ENCODE data around the gene GCC2. TPM values are rescaled to one million over a fixed set of nuclear protein-coding genes. Genes with fewer than 3 reads are reported as not detected.

The GCC2 gene
- total RNA-seq, 1 donor from 2014 or later = 64.9 TPM

GRCh38 chr2:108413711-108414095, 35.3 kb upstream of the GCC2 start:
- Mint-ChIP-seq H3K27me3 (ENCODE audit: unreplicated experiment) (no peaks in the 10 kb centered on the region), H3K4me1 (ENCODE audit: unreplicated experiment) (no peaks in the 10 kb centered on the region), H3K36me3 (ENCODE audit: low read depth, unreplicated experiment) (peaks cover 7% of the 10 kb centered on the region), H3K27ac (ENCODE audit: unreplicated experiment) (no peak overlapping the region), H3K9me3 (ENCODE audit: unreplicated experiment) (no peaks in the 10 kb centered on the region), H3K4me3 (ENCODE audit: unreplicated experiment) (no peak overlapping the region)
- DNase-seq (ENCODE audit: low spot score) = no peak
- TF ChIP-seq CTCF (IDR thresholded peaks at IDR 0.05; ENCODE audit: unreplicated experiment) = no peak

DNA sequence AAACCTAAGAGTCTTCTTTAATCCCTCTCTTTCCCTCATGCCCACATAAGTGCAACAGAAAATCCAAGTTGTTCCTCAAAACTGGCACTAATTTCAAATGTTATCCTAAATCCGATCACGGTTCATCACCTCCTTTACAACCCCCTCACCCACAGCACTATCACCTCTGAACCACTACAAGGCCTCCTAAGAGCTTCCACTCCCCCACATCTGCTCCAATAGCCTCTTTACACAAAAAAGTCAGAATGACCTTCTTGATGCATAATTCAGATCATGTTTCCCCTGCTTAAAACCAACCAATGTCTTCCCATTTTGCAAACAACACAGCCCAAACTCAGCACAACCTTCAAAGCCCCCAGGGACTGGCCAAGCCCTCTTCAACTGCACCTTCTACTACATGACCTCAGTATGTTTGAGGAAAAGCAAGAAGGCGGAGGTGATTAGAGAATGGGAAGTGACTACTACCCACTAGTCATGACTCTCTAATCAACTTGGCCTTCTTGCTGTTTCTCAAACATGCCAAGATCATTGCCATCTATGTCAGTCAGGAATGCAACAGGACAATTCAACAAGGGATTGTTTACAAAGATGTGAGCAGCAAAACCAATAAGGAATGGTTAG, 34.6 kb upstream of the GCC2 start:
- DNase-seq (ENCODE audit: low spot score) = no peak
- TF ChIP-seq CTCF (IDR thresholded peaks at IDR 0.05; ENCODE audit: unreplicated experiment) = no peak
- H3K4me3 Mint-ChIP-seq (ENCODE audit: unreplicated experiment) = no peak overlapping the region
- H3K4me1 Mint-ChIP-seq (ENCODE audit: unreplicated experiment) = no peaks in the 10 kb centered on the region
- peaks cover under 1% of the 10 kb centered on the region for H3K36me3 Mint-ChIP-seq (ENCODE audit: low read depth, unreplicated experiment)
- no peak overlapping the region for H3K27ac Mint-ChIP-seq (ENCODE audit: unreplicated experiment)
- H3K9me3 Mint-ChIP-seq (ENCODE audit: unreplicated experiment) = no peaks in the 10 kb centered on the region
- no peaks in the 10 kb centered on the region for H3K27me3 Mint-ChIP-seq (ENCODE audit: unreplicated experiment)

- Mint-ChIP-seq H3K4me3 (ENCODE audit: unreplicated experiment) (no peak overlapping the region), H3K27me3 (ENCODE audit: unreplicated experiment) (no peaks in the 10 kb centered on the region)
Measured at GRCh38 chr2:108414945-108415344, 34.1 kb upstream of the GCC2 start.

GRCh38 chr2:108417254-108417653, 31.8 kb upstream of the GCC2 start:
- no peak for DNase-seq (ENCODE audit: low spot score)
- no peak for TF ChIP-seq CTCF (IDR thresholded peaks at IDR 0.05; ENCODE audit: unreplicated experiment)
- H3K4me1 Mint-ChIP-seq (ENCODE audit: unreplicated experiment) = no peaks in the 10 kb centered on the region

More at GRCh38 chr2:108414945-108415344, 34.1 kb upstream of the GCC2 start:
- Mint-ChIP-seq H3K36me3 (ENCODE audit: low read depth, unreplicated experiment) (no peaks in the 10 kb centered on the region), H3K9me3 (ENCODE audit: unreplicated experiment) (no peaks in the 10 kb centered on the region), H3K4me1 (ENCODE audit: unreplicated experiment) (no peaks in the 10 kb centered on the region), H3K27ac (ENCODE audit: unreplicated experiment) (no peak overlapping the region)
- no peak for DNase-seq (ENCODE audit: low spot score)
- TF ChIP-seq CTCF (IDR thresholded peaks at IDR 0.05; ENCODE audit: unreplicated experiment) = no peak

GRCh38 chr2:108418416-108418815, 30.6 kb upstream of the GCC2 start:
- TF ChIP-seq CTCF (IDR thresholded peaks at IDR 0.05; ENCODE audit: unreplicated experiment) = no peak
- no peak for DNase-seq (ENCODE audit: low spot score)
- H3K36me3 Mint-ChIP-seq (ENCODE audit: low read depth, unreplicated experiment) = peaks cover 5% of the 10 kb centered on the region
- peaks cover 2% of the 10 kb centered on the region for H3K27me3 Mint-ChIP-seq (ENCODE audit: unreplicated experiment)
- no peaks in the 10 kb centered on the region for H3K4me1 Mint-ChIP-seq (ENCODE audit: unreplicated experiment)
- H3K9me3 Mint-ChIP-seq (ENCODE audit: unreplicated experiment) = no peaks in the 10 kb centered on the region
- no peak overlapping the region for H3K27ac Mint-ChIP-seq (ENCODE audit: unreplicated experiment)
- no peak overlapping the region for H3K4me3 Mint-ChIP-seq (ENCODE audit: unreplicated experiment)

More at GRCh38 chr2:108417254-108417653, 31.8 kb upstream of the GCC2 start:
- H3K9me3 Mint-ChIP-seq (ENCODE audit: unreplicated experiment) = no peaks in the 10 kb centered on the region
- no peaks in the 10 kb centered on the region for H3K36me3 Mint-ChIP-seq (ENCODE audit: low read depth, unreplicated experiment)
- no peak overlapping the region for H3K4me3 Mint-ChIP-seq (ENCODE audit: unreplicated experiment)
- H3K27ac Mint-ChIP-seq (ENCODE audit: unreplicated experiment) = no peak overlapping the region
- H3K27me3 Mint-ChIP-seq (ENCODE audit: unreplicated experiment) = no peaks in the 10 kb centered on the region
